ENCODE measurements around the gene FOXL1. TPM values are rescaled to one million over a fixed set of nuclear protein-coding genes. Genes with fewer than 3 reads are reported as not detected.

Gene FOXL1
- total and polyA plus RNA-seq, 2 of the 13 experiments (the other 11 are each of a cell fraction or from before 2014, with no cell fraction given): not detected

DNA sequence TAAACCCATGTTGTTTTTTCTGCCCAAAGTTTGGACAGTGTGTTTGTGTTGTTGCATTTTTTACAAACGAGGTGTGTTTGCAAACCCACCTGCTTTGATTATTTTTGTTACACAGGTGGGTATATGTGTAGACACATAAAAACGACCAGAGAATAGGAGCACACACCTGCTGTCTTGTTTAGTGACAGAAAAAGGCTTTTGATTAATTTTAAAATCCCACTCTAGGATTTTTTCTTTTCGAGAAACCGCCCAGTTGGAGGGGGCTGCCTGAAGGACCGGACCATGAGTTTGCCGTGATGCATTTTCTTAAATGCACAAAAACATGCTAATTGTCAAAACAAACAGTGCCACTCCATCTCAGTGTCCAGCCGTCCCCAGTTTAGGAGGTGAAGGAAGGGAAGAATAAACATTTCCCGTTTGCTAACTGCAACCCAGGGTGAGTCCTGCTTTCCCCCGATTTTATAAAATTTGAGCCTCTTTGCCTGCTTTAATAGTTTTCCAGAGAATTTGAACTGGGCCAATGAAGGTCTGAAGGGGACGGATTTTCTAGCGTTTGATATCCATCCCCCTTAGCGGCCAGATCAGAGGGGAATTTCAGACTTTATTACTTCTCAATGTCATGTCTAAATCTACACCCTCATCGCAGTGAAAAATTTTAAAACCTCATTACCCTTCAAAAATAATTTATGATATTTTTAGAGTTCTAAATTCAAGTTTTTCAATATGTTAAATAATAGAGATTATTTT, 8.5 kb upstream of the FOXL1 start:
- 1% methylated on average over 13 of the region's 13 CpGs for WGBS (ENCODE audit: low lambda C conversion rate)
- H3K4me3 ChIP-seq (replicated peaks in 1 of 3; ENCODE audit: insufficient read depth in 1 of 3, low read depth in 2 of 3, low read length in 3 of 3): no peak overlapping the region

GRCh38 chr16:86570558-86571529, 7.5 kb upstream of the FOXL1 start:
- no peak overlapping the region for H3K9ac ChIP-seq (ENCODE audit: insufficient read depth, low read depth, low read length)
- 27% methylated on average over 28 of the region's 28 CpGs for WGBS (ENCODE audit: low lambda C conversion rate)
- H3K36me3 ChIP-seq (replicated peaks in 1 of 2; ENCODE audit: control insufficient read depth in 1 of 2, insufficient read depth in 2 of 2, low read length in 2 of 2): no peaks in the 10 kb centered on the region
- ATAC-seq: no peak
- ChIA-PET CTCF (ENCODE audit: low intra/inter-chr PET ratio, low total read pairs) (no interaction called here), POLR2A (no interaction called here)
- no peaks in the 10 kb centered on the region for H3K9me3 ChIP-seq (ENCODE audit: low read length)
- BruUV-seq (replicated peaks): no TSS peak
- no peak for FAIRE-seq
- H3K27ac ChIP-seq (ENCODE audit: extremely low read length, insufficient read depth, low read length): no peak overlapping the region
- H3K79me2 ChIP-seq (ENCODE audit: insufficient read depth, low read length): no peaks in the 10 kb centered on the region
- intact Hi-C loops (cut with micrococcal nuclease; ENCODE audit: unreplicated experiment): no loop called here
- peaks cover 3% of the 10 kb centered on the region; the same call in 1 of the 2 replicates for H4K20me1 ChIP-seq (ENCODE audit: insufficient read depth, low read length)
- no peak overlapping the region for H3K4me2 ChIP-seq (ENCODE audit: low read depth, low read length)
- H3K27me3 ChIP-seq (ENCODE audit: control insufficient read depth in 1 of 2, insufficient read depth in 2 of 2, low read length in 2 of 2): peaks cover 16 to 80% of the 10 kb centered on the region in 2 experiments
- TF ChIP-seq CBX2 (IDR thresholded peaks at IDR 0.05; ENCODE audit: low read depth, low read length) (0 out of 2 replicates have a peak, but pooled peaks have one; percentile 5), CBX2 (CRISPR knock-in tag; IDR thresholded peaks at IDR 0.05; ENCODE audit: low read depth) (no peak), ZBTB3 (CRISPR knock-in tag; IDR thresholded peaks at IDR 0.05; ENCODE audit: borderline replicate concordance, low read depth) (no peak)
- no peak overlapping the region for H2AFZ ChIP-seq (ENCODE audit: low read length)
- in situ Hi-C loops (cut with HindIII; ENCODE audit: extremely low pct_ligation_motif_present, low pct_unique_long_range_greater_than_20kb): no loop called here
- no peak overlapping the region for H3K4me3 ChIP-seq (replicated peaks in 1 of 3; ENCODE audit: insufficient read depth in 1 of 3, low read depth in 2 of 3, low read length in 3 of 3)
- DNase-seq (ENCODE audit: low spot score): no peak
- H3K4me1 ChIP-seq (ENCODE audit: insufficient read depth, low read length): peaks cover 2% of the 10 kb centered on the region

More for the DNA sequence above, 8.5 kb upstream of the FOXL1 start:
- ChIA-PET POLR2A (no interaction called here), CTCF (ENCODE audit: low intra/inter-chr PET ratio, low total read pairs) (interaction anchor here (0.6 kb wide), 1 partner anchor 303 kb away, joined by 4 read pairs; no protein-coding TSS in a partner anchor)
- no peak overlapping the region for H3K4me2 ChIP-seq (ENCODE audit: low read depth, low read length)
- no TSS peak for BruUV-seq (replicated peaks)
- intact Hi-C loops (cut with micrococcal nuclease; ENCODE audit: unreplicated experiment): no loop called here
- H3K4me1 ChIP-seq (ENCODE audit: insufficient read depth, low read length): no peaks in the 10 kb centered on the region
- in situ Hi-C loops (cut with HindIII; ENCODE audit: extremely low pct_ligation_motif_present, low pct_unique_long_range_greater_than_20kb): loop anchor here (5.0 to 10.0 kb wide), 4 partner anchors 305 to 705 kb away; no protein-coding TSS in a partner anchor
- DNase-seq (ENCODE audit: low spot score) (no peak), ATAC-seq (no peak), FAIRE-seq (no peak)
- no peaks in the 10 kb centered on the region for H3K79me2 ChIP-seq (ENCODE audit: insufficient read depth, low read length)
- H3K9me3 ChIP-seq (ENCODE audit: low read length): no peaks in the 10 kb centered on the region
- no peaks in the 10 kb centered on the region for H4K20me1 ChIP-seq (ENCODE audit: insufficient read depth, low read length)
- no peak overlapping the region for H2AFZ ChIP-seq (ENCODE audit: low read length)
- H3K36me3 ChIP-seq (replicated peaks in 1 of 2; ENCODE audit: control insufficient read depth in 1 of 2, insufficient read depth in 2 of 2, low read length in 2 of 2): no peaks in the 10 kb centered on the region
- H3K9ac ChIP-seq (ENCODE audit: insufficient read depth, low read depth, low read length): no peak overlapping the region
- no peak for TF ChIP-seq CHD2 (IDR thresholded peaks at IDR 0.05; ENCODE audit: low read depth, low read length)
- peak; percentile 44; the same call in 1 of the 2 replicates for TF ChIP-seq CBX2 (IDR thresholded peaks at IDR 0.05; ENCODE audit: low read depth, low read length)
- no peak for TF ChIP-seq CBX2 (CRISPR knock-in tag; IDR thresholded peaks at IDR 0.05; ENCODE audit: low read depth)
- TF ChIP-seq ZNF549 (CRISPR knock-in tag; IDR thresholded peaks at IDR 0.05): no peak
- TF ChIP-seq EZH2 (conservative IDR thresholded peaks at IDR 0.05; ENCODE audit: low read depth, low read length): 0 out of 2 replicates have a peak, but pooled peaks have one; percentile 25
- no peak overlapping the region for H3K27ac ChIP-seq (ENCODE audit: extremely low read length, insufficient read depth, low read length)
- H3K27me3 ChIP-seq (ENCODE audit: control insufficient read depth in 1 of 2, insufficient read depth in 2 of 2, low read length in 2 of 2): peaks cover 22 to 82% of the 10 kb centered on the region in 2 experiments
